HCT116 (cell line): ENCODE data around the gene DEPDC1B.

Experiments
- CEBPB ChIP-seq: IDR thresholded peaks from 2 replicates; pipeline ENCODE4 v1.6.1; 2012; ENCODE audit warnings: low read depth
- EGR1 ChIP-seq: IDR thresholded peaks from 2 replicates; pipeline ENCODE4 v1.6.1; 2012; ENCODE audit warnings: low read depth
- EZH2 ChIP-seq: fragments of 200-600 bp; sonication (generic); IDR thresholded peaks from 2 replicates; pipeline ENCODE4 v1.6.1; 2017; ENCODE audit warnings: antibody characterized with exemption, mixed run types
- EZH2phosphoT487 ChIP-seq: fragments of 200-600 bp; IDR thresholded peaks from 2 replicates; pipeline ENCODE4 v1.6.1; 2018; ENCODE audit warnings: antibody characterized with exemption, borderline replicate concordance
- POLR2A ChIP-seq: IDR thresholded peaks from 2 replicates; pipeline ENCODE4 v1.7.0; 2011; ENCODE audit warnings: borderline replicate concordance; ENCODE audit not compliant: insufficient read depth, insufficient read length; ENCODE audit errors: extremely low read depth
- SIN3A ChIP-seq: IDR thresholded peaks from 2 replicates; pipeline ENCODE4 v1.6.1; 2012; ENCODE audit warnings: low read depth
- SP1 ChIP-seq: IDR thresholded peaks from 2 replicates; pipeline ENCODE4 v1.6.1; 2012; ENCODE audit warnings: low read depth
- TCF7L2 ChIP-seq: IDR thresholded peaks from 2 replicates; pipeline ENCODE4 v1.7.0; 2011; ENCODE audit warnings: borderline replicate concordance, inconsistent platforms; ENCODE audit not compliant: insufficient read depth, insufficient read length; ENCODE audit errors: extremely low read depth
- YY1 ChIP-seq: IDR thresholded peaks from 2 replicates; pipeline ENCODE4 v1.6.1; 2011; ENCODE audit warnings: low read length, low read depth, moderate library complexity, mild to moderate bottlenecking; ENCODE audit not compliant: insufficient replicate concordance; ENCODE audit errors: extremely low read depth
- ZFX ChIP-seq: fragments of 450-650 bp; IDR thresholded peaks from 2 replicates; pipeline ENCODE4 v1.6.1; 2017
- ZNF274 ChIP-seq: fragments of 200-500 bp; sonication (Bioruptor generic); IDR thresholded peaks from 2 replicates; pipeline ENCODE4 v1.6.1; 2014; ENCODE audit warnings: mild to moderate bottlenecking, low read depth, low read length, inconsistent platforms
- TF ChIP-seq, protein P1 (sequence below), 3 experiments: fragments of 200-600 bp in 1 of 3; sonication (generic) in 1 of 3; IDR thresholded peaks in 2 of 3; conservative IDR thresholded peaks in 1 of 3; 2 replicates each; pipeline ENCODE4 v1.5.1; 2012 to 2017; ENCODE audit warnings: low read depth in 2 of 3, low read length in 2 of 3, antibody characterized with exemption in 1 of 3, borderline replicate concordance in 1 of 3, control low read depth in 1 of 3, mild to moderate bottlenecking in 1 of 3, mixed read lengths in 1 of 3, mixed run types in 1 of 3, moderate library complexity in 1 of 3; ENCODE audit not compliant: insufficient read depth in 1 of 3
- TF ChIP-seq, protein P2 (sequence below): IDR thresholded peaks from 2 replicates; pipeline ENCODE4 v1.6.1; 2012

DNA sequence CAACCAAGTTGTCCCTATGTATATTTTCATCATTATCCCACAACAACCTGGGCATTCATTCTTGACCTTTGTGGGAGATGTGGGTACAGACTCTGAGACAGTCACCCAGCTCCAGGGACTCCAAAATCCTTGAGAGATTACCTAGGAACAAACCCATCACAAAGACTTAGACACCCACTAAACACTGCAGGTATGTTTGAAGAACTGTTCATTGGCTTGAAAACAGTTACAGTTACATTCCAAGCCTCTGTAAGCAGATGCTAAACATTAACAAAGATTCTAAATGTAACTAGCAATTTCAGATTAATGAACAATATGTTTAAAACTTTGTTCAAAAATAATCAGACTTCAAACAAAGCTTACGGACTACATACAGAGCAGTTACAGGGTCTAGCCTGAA lies 24.7 kb downstream of the DEPDC1B start:
- no peak for TF ChIP-seq CEBPB
- no peak for TF ChIP-seq ZFX
- TF ChIP-seq ZNF274 = no peak
- no peak for TF ChIP-seq SIN3A
- TF ChIP-seq YY1 = no peak
- TF ChIP-seq POLR2A = no peak
- TF ChIP-seq, protein P1, sequence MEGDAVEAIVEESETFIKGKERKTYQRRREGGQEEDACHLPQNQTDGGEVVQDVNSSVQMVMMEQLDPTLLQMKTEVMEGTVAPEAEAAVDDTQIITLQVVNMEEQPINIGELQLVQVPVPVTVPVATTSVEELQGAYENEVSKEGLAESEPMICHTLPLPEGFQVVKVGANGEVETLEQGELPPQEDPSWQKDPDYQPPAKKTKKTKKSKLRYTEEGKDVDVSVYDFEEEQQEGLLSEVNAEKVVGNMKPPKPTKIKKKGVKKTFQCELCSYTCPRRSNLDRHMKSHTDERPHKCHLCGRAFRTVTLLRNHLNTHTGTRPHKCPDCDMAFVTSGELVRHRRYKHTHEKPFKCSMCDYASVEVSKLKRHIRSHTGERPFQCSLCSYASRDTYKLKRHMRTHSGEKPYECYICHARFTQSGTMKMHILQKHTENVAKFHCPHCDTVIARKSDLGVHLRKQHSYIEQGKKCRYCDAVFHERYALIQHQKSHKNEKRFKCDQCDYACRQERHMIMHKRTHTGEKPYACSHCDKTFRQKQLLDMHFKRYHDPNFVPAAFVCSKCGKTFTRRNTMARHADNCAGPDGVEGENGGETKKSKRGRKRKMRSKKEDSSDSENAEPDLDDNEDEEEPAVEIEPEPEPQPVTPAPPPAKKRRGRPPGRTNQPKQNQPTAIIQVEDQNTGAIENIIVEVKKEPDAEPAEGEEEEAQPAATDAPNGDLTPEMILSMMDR (IDR thresholded peaks at IDR 0.05 in 2 of 3, conservative IDR thresholded peaks at IDR 0.05 in 1 of 3; ENCODE audit: borderline replicate concordance in 1 of 3, insufficient read depth in 1 of 3, low read depth in 2 of 3, low read length in 2 of 3) = no peak
- TF ChIP-seq EZH2 = no peak
- TF ChIP-seq EGR1 = no peak
- TF ChIP-seq EZH2phosphoT487 = no peak
- TF ChIP-seq TCF7L2 = no peak
- TF ChIP-seq, protein P2, sequence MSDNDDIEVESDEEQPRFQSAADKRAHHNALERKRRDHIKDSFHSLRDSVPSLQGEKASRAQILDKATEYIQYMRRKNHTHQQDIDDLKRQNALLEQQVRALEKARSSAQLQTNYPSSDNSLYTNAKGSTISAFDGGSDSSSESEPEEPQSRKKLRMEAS = no peak
- no peak for TF ChIP-seq SP1
